HepG2 (cell line): Measurements from ENCODE around the gene SLC1A4. TPM values are rescaled to one million over a fixed set of nuclear protein-coding genes. Genes with fewer than 3 reads are reported as not detected.

Source experiments
- GPBP1L1 ChIP-seq: sonication (generic); formaldehyde crosslinking; IDR thresholded peaks from 2 replicates; pipeline ENCODE4 v1.5.0; 2020; ENCODE audit warnings: mild to moderate bottlenecking, missing genetic modification reagents
- GTF2F1 ChIP-seq: fragments of 150-350 bp; IDR thresholded peaks from 2 replicates; pipeline ENCODE4 v1.6.1; 2014; ENCODE audit warnings: low read length
- NCOR1 ChIP-seq: fragments of 200-600 bp; sonication (generic); IDR thresholded peaks from 2 replicates; pipeline ENCODE4 v1.7.0; 2017; ENCODE audit warnings: antibody characterized with exemption, low read length, borderline replicate concordance
- NR2F6 ChIP-seq, 2 experiments: IDR thresholded peaks; 2 replicates each; pipeline ENCODE4 v1.6.1; 2016; ENCODE audit warnings: antibody characterized with exemption in 1 of 2, mild to moderate bottlenecking in 1 of 2
- RARG ChIP-seq: sonication (generic); formaldehyde crosslinking; IDR thresholded peaks from 2 replicates; pipeline ENCODE4 v1.4.0; 2020; ENCODE audit warnings: low read depth, mild to moderate bottlenecking, missing genetic modification reagents
- RERE ChIP-seq: IDR thresholded peaks from 2 replicates; pipeline ENCODE4 v1.6.1; 2016; ENCODE audit warnings: low read depth, missing genetic modification reagents, missing compliant biosample characterization
- RFXAP ChIP-seq: sonication (generic); formaldehyde crosslinking; IDR thresholded peaks from 2 replicates; pipeline ENCODE4 v1.4.0; 2020; ENCODE audit warnings: missing genetic modification reagents, borderline replicate concordance
- SALL2 ChIP-seq: sonication (generic); formaldehyde crosslinking; IDR thresholded peaks from 2 replicates; pipeline ENCODE4 v1.8.1; 2023; ENCODE audit warnings: mild to moderate bottlenecking, missing genetic modification reagents, inconsistent platforms
- SIX4 ChIP-seq: sonication (generic); formaldehyde crosslinking; IDR thresholded peaks from 2 replicates; pipeline ENCODE4 v1.4.0; 2020; ENCODE audit warnings: missing genetic modification reagents
- SNRNP70 ChIP-seq: fragments of 200-400 bp; formaldehyde crosslinking; IDR thresholded peaks from 2 replicates; pipeline ENCODE4 v1.6.1; 2017; ENCODE audit warnings: mild to moderate bottlenecking, low read depth, low read length, moderate library complexity
- SPEN ChIP-seq: sonication (generic); formaldehyde crosslinking; IDR thresholded peaks from 2 replicates; pipeline ENCODE4 v1.5.1; 2020; ENCODE audit warnings: low read depth, mild to moderate bottlenecking, missing genetic modification reagents
- TCF7 ChIP-seq: sonication (generic); IDR thresholded peaks from 2 replicates; pipeline ENCODE4 v1.6.1; 2016; ENCODE audit warnings: antibody characterized with exemption, low read depth
- ZNF124 ChIP-seq: sonication (generic); formaldehyde crosslinking; IDR thresholded peaks from 2 replicates; pipeline ENCODE4 v1.4.0; 2020; ENCODE audit warnings: missing genetic modification reagents
- ZNF326 ChIP-seq: sonication (generic); formaldehyde crosslinking; IDR thresholded peaks from 2 replicates; pipeline ENCODE4 v1.4.0; 2020; ENCODE audit warnings: missing genetic modification reagents, borderline replicate concordance
- ZNF570 ChIP-seq: sonication (generic); formaldehyde crosslinking; IDR thresholded peaks from 2 replicates; pipeline ENCODE4 v1.4.0; 2020; ENCODE audit warnings: mild to moderate bottlenecking, missing genetic modification reagents, borderline replicate concordance
- ZNF777 ChIP-seq: sonication (generic); formaldehyde crosslinking; IDR thresholded peaks from 2 replicates; pipeline ENCODE4 v1.4.0; 2020; ENCODE audit warnings: missing genetic modification reagents
- ZSCAN5A ChIP-seq: sonication (generic); formaldehyde crosslinking; IDR thresholded peaks from 2 replicates; pipeline ENCODE4 v1.8.0; 2022; ENCODE audit warnings: mild to moderate bottlenecking, missing genetic modification reagents, borderline replicate concordance
- polyA plus RNA-seq, 8 experiments: library from polyadenylated mRNA; depleted of rRNA in 3 of 8; stranded (reverse) in 7 of 8; unstranded in 1 of 8; fragments of >200 nt; fragmentation: Illumina TruSeq in 4 of 8; extraction: Trizol in 4 of 8; gene quantifications; 2 replicates each; pipeline versions ENCODE4 v1.2.1 to v1.2.3, GENCODE V29; 2011 to 2016; ENCODE audit warnings: low read depth in 4 of 8, missing spikeins in 1 of 8, mixed read lengths in 1 of 8; ENCODE audit not compliant: insufficient read depth in 1 of 8
- total RNA-seq, 5 experiments: library from RNA; depleted of rRNA; stranded (reverse); fragments of >200 nt; fragmentation: Illumina TruSeq; extraction: Trizol; gene quantifications; 2 replicates each; pipeline ENCODE4 v1.2.3, GENCODE V29; 2016; ENCODE audit warnings: low read depth in 1 of 5
- TF ChIP-seq, protein P1 (sequence below): sonication (generic); formaldehyde crosslinking; IDR thresholded peaks from 2 replicates; pipeline ENCODE4 v1.4.0; 2020; ENCODE audit warnings: missing genetic modification reagents
- TF ChIP-seq, protein P2 (sequence below): sonication (generic); formaldehyde crosslinking; IDR thresholded peaks from 2 replicates; pipeline ENCODE4 v1.8.0; 2022; ENCODE audit warnings: missing genetic modification reagents, mild to moderate bottlenecking, inconsistent platforms, borderline replicate concordance

SLC1A4 gene
- total and polyA plus RNA-seq, 2 of the 13 experiments (the other 11 are each of a cell fraction or from before 2014, with no cell fraction given), result 21.0 to 39.6 TPM

DNA sequence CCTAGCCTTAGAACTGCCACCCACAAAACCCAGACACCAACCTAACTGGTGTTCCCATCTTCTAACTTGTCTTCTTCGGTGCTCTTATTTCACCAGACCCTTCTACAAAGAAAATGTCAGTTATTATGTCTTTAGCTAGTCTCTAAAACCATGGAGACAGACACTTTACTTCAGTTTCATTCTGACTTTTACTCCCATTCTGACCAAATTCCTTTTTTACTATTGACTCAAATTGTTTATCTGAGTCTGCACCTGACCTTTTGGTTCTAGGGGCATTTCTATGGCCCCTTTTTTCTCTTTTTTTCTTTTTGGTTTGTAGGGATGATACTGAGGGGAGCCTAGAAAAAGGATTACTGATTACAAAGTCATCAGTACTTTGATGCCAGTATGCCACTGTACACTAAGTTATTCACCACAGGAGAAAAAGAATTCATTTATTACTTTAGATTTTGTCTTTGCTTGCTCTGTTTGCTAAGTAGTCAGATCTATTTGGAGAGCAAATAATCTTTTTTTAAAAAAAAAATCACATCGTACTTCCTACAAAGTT is 6.8 kb upstream of the SLC1A4 start (continued):
- TF ChIP-seq SALL2 (no peak), ZNF326 (CRISPR knock-in tag) (no peak), ZNF124 (CRISPR knock-in tag) (no peak), SNRNP70 (no peak), RARG (CRISPR knock-in tag) (no peak), SPEN (no peak), ZNF777 (no peak), GTF2F1 (no peak), SIX4 (peak; percentile 44; the same call in 1 of the 2 replicates), NR2F6 (IDR thresholded peaks at IDR 0.05) (peak; percentile 96), NR2F6 (CRISPR knock-in tag; IDR thresholded peaks at IDR 0.05) (peak; percentile 91), RERE (CRISPR knock-in tag) (peak; percentile 67; the same call in 1 of the 2 replicates), RFXAP (CRISPR knock-in tag) (no peak), ZNF570 (CRISPR knock-in tag) (0 out of 2 replicates have a peak, but pooled peaks have one; percentile 54), TCF7 (peak; percentile 71), GPBP1L1 (CRISPR knock-in tag) (no peak), ZSCAN5A (CRISPR knock-in tag) (no peak), NCOR1 (peak; percentile 89)
- TF ChIP-seq, protein P1, sequence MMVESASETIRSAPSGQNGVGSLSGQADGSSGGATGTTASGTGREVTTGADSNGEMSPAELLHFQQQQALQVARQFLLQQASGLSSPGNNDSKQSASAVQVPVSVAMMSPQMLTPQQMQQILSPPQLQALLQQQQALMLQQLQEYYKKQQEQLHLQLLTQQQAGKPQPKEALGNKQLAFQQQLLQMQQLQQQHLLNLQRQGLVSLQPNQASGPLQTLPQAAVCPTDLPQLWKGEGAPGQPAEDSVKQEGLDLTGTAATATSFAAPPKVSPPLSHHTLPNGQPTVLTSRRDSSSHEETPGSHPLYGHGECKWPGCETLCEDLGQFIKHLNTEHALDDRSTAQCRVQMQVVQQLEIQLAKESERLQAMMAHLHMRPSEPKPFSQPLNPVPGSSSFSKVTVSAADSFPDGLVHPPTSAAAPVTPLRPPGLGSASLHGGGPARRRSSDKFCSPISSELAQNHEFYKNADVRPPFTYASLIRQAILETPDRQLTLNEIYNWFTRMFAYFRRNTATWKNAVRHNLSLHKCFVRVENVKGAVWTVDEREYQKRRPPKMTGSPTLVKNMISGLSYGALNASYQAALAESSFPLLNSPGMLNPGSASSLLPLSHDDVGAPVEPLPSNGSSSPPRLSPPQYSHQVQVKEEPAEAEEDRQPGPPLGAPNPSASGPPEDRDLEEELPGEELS (CRISPR knock-in tag), result peak; percentile 73
- TF ChIP-seq, protein P2, sequence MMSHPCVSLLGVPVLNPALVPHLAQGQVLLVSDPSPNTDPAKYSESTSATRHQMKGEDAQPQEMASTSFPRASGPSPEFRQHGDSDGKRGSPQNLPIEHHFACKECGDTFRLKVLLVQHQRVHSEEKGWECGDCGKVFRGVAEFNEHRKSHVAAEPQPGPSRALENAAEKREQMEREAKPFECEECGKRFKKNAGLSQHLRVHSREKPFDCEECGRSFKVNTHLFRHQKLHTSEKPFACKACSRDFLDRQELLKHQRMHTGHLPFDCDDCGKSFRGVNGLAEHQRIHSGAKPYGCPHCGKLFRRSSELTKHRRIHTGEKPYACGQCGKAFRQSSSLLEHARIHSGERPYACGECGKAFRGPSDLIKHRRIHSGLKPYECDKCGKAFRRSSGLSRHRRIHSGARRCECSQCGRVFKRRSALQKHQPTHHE (CRISPR knock-in tag), result no peak
